GM19043 (cell line): ENCODE measurements around the gene LRMDA.

ENCODE experiments used
- ATAC-seq: cut with Tn5 transposase; IDR thresholded peaks from one replicate; pipeline ENCODE4 v1.9.1; 2021; ENCODE audit warnings: low read depth; ENCODE audit not compliant: unreplicated experiment

Gene LRMDA

DNA sequence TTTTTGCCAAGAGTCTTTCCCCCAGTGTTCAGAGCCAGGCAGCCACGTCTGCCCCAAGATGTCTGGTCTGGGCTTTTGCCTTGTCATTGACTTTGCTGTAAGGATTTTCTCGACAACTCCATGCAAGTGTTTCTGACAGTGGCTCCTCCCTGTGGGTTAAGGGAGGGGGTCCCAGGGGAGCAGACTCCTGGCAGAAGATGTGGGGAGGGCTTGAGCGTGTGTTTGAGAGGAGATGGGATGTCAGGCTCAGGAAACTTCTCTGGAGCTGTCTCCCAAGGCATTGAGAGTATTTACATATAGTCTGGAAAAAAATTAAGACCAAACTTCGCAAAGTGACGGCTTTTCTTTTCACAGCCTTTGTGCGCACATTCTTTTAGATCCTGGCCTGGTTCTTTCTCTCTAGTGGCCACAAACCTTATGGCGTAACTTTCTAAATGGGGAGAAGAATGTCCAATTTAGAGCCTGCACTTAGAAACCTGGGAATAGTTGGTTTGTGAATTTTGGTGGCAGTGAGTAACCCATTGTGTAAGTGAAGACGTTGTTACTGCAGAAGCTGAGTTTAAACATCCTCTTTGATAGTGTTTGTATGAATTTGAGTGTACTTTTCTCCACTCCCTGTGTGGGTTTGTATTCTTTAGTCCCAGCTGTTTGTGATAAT lies 201.5 kb downstream of the LRMDA start:
- no peak for ATAC-seq

GRCh38 chr10:75633568-75633967 lies 202.1 kb downstream of the LRMDA start:
- ATAC-seq, result no peak

DNA sequence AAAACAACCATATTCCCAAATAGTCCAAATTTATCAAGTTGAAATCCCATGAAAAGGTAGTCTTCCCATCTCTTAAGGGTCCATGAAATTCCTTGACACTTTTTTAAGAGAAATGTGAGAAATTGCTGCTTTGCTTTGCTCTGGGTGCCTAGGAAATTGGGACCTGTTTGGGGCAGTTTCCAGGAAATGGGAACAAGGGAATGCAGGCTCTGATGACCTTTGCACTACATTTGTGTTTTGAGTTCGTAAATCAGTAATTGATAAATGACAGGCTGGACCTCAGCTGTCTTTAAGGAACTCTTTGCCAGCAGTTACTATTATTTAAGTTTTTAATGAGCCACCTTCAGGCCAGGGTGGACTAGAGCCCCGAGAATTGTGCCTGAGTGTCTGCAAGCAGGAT lies 203.5 kb downstream of the LRMDA start:
- ATAC-seq, result no peak

DNA sequence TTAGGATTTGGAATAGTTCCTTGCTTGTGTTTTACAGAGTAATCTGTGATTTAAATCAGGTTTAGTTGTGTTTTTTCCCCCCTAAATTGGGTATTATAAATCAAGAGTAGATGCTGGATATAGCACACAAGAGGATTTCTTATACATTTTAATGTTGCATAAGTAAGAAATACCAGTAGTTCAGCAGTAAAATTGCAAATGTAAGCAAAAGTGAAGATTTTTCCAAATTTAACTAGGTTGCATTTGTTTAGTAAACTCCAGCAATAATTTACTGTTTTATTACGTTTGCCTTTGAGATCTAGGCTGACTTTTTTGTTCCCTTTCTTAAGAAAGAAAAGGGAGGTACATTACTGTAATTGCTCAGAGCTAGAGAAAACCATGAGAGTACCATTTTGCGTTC lies 207.3 kb downstream of the LRMDA start:
- ATAC-seq, result no peak

DNA sequence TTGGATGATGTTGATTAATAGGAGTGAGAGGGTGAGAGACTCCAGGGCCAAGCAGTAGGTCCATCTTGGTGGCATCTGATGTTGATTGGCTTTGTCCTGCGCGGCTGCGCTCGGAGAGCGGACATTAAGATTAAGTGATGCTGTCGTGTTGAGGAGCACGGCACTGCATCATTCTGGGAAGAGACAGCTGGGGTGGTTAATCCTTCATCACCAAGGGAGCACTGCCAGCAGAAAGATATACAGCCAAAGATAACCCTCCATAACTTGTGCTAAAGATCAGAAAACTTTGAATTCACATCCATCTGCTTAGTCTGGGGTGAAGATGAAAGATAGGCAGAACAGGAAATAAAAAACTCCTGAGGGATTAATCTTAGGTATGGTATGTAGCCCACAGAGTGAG lies 208.3 kb downstream of the LRMDA start:
- no peak for ATAC-seq

DNA sequence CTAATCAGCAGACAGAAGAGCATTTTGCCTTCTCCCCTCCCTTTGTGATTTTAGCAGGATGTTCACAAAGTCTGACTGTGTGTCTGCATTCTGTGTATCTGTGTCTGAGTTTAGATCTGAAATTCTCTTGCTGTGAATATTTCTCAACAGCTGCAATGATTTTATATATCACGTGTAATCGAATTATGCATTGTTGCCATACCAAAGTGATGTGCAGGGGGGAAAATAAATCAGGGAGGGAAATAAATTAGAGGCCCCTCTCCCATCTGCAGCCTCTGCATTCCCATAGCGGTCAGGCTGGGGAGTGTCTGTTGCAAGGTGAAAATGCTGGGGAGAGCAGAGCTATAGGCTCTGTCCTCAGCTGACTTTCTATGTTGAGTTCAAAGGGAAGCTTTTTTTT lies 209.0 kb downstream of the LRMDA start:
- ATAC-seq, result no peak

DNA sequence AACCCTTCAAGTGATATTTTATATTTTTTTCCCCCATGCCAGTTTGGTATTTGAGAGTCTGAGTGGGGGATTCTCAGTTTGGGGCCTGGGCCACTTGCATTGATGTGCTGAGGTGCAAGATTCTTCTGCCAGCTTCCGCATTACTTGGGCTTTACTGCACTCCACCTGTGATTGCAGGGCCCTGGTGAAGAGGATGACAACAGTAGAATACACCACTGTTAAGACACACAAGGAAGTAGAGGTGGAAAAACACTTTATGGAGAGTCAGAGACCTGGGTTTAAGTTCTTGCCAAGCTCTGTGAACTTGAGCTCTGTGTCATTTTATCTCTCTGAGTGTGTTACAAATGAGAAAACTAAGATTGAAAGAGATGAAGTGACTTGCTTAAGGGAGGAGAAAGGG lies 209.4 kb downstream of the LRMDA start:
- no peak for ATAC-seq

DNA sequence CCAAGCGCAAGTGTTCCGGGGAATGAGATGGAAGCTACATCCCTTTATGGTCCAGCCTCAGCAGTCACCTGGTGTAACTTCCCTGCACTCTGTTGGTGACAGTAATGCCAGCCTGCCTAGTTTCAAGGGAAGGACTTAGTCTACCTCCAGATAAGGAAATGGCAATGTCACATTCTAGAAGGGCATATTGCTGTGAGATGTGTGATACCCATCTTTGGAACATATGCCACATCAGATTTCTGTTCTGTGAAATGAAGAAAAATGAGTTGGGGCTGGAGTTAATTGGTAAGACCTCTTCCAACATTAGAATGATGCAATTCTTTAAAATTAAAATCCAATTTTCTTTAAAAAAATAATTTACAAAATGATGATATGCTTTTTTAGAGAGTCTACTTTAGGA lies 212.0 kb downstream of the LRMDA start:
- ATAC-seq, result no peak

- ATAC-seq, result no peak
These were observed 212.7 kb downstream of the LRMDA start for GRCh38 chr10:75643944-75644692.

DNA sequence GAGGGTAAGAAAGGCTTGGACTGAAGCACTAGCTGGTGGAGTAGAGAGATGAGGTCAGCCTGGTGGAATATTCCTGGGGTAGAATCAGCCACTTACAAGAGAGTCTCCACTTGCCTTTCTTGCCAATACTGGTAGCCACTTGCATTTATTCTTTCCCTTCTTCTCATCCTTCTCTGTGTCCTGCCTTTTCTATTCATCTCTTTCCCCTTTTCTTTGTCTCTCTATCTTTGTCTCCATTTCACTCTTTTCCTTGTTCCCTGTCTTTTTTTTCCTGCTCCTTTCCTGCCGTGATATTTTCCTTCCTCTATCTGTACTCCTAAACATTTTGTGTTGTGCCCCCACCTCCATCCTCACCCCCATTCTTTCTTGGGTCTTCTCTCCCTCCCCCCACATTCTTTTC lies 214.3 kb downstream of the LRMDA start:
- no peak for ATAC-seq

- no peak for ATAC-seq
These were observed 214.9 kb downstream of the LRMDA start for GRCh38 chr10:75646218-75646915.

DNA sequence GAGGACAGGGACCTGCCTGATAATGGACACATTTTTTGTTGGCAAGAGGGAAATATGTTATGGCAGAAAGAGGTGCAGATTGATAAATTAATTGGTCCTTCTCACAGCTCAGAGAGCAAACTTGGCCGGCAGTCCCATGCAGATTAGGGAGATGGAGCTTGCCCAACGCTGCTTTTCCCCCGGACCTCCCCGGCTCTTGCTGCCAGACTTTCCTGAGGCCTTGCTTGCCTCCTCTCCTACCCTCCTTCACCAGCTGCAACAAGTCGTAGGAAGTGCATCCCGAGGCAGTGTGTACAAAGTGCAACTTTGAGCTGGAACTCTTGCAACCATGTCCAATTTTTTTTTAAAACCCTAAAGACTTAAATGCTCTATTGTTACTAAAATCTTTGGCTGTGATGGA lies 215.5 kb downstream of the LRMDA start:
- ATAC-seq, result no peak

DNA sequence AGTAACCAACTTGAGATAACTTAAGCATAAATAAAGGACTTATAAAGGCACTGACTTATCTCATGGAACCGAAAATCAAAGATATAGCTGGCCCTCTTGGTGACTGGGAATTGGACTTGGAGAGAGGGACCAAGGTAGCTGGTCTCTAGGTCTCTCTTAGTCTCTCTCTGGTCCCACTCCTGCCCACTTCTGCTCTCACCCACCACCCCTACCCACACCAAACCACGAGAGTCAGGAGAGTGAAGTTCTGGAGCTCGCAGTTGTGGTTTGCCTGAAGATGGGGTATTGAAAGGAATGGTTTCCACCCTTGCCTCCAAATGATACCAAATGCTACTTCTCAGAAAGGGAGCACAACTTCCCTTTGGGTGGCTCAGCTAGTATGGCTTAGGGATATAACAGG lies 216.3 kb downstream of the LRMDA start:
- ATAC-seq, result no peak

- ATAC-seq, result no peak
These were observed 216.9 kb downstream of the LRMDA start for GRCh38 chr10:75648351-75648750.

DNA sequence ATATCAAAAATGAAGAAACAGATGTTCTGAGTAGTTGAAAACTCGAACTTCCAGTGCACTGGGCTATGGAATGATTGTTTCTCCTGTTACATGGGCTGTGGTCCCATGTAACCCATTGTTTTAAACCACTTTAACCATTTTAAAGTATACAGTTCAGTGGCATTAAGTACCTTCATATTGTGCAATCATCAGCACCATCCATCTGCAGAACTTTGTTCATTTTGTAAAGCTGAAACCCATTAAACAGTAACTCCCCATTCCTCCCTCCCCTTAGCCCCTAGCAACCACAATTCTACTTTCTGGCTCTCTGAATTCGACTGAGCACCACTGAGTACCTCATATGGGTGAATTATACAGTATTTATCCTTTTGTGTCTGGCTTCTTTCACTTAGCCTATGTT lies 217.4 kb downstream of the LRMDA start:
- no peak for ATAC-seq

GRCh38 chr10:75649466-75649865 lies 218.0 kb downstream of the LRMDA start:
- no peak for ATAC-seq

- ATAC-seq, result no peak
These were observed 219.2 kb downstream of the LRMDA start for GRCh38 chr10:75650648-75651047.

DNA sequence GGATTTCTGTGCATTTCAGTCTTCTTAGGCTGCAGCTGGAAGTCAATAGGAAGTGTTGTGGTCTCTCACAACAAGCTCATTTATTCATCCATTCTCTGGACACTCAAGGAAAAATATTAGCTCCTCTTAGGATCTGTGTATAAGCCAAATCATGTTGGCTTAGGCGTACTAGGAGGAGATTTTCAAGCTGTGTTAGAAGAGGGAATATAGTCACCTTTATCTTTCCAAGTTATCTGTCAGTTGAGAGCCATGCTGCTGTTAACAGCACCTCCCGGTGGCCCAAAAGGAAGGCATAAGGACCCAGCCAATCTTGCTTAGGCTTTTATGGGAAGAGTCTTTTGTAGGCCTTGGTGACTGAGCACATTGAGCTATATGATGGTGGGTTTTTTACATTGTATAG lies 220.0 kb downstream of the LRMDA start:
- no peak for ATAC-seq

GRCh38 chr10:75652146-75652740 lies 220.8 kb downstream of the LRMDA start:
- no peak for ATAC-seq

GRCh38 chr10:75653761-75654160 lies 222.3 kb downstream of the LRMDA start:
- no peak for ATAC-seq

DNA sequence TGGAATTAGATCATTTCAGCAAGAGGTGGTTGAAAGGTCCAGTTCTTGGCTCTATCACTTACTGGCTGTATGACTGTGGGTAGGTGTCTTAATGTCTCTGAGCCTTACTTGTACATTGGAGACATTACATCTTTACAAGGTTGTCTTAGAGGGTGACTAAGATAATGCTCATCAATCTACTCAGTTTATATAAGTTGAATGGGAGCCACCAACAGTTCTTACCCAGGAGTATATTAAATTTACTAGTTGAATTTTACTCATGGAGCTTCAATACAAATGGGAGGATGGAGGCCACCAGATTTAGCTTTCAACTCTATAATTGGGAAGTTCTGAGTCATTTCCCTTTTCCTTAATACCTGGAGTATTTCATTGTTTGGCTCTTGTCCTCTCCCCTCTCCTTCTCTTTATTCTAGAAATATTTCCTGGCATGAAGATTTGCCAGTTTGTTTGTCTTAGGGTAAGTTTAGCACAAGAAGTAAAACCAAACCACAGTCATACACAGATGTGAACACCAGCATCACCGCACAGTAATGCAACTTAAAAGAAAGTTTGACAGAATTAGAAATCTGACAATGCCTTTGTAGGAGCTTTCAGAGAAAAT lies 222.8 kb downstream of the LRMDA start:
- no peak for ATAC-seq
